ENCODE results near the gene RPS27L.

Gene RPS27L

DNA sequence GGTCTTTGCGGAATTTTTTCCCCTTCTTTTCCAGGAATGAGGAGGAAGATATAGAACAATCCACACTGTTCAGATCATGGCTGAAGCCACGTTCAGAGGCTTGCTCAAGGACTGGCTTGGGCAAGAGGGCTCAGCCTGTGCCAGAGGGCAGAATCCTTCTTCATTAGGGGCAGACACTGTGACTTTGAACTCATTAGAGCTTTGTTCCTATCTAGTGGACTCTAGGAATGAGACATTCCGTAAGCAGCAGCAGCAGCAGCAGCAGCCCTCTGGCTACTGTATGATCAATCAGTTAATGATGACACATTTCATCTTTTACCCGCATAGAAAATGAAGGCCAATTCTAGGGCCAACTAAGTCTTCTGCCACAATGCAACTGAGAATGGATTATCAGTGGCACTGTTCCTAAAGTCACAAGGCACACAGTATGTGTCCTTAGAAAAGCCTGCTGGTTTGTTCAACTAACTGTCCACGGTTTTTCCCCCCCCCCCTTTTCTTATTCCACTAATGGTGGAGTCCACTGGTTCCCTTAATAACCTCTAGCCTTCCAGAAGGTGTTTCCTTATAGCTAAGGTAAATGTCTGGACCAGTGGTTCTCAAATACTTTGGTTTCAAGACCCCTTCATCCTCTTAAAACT lies 30.4 kb upstream of the RPS27L start:
- FAIRE-seq: no peak

DNA sequence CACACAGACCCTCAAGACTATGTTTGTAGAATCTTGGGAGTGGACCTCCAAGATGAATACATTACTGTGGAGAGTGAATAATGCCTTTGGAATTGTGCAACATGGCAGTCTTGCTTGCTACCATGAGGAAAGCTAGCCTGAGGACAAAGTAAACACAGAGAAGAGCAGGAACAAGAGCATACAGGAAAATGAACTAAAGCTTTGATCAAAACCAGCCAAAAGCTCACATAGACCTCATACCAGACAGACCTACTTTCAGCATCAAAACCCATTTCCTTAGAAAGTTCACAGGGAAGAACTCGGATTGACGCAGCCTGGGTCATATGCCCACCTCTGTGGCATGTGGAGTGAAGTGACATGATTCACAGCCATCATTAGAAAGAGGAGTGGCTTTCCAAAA lies 28.8 kb upstream of the RPS27L start:
- no peak for FAIRE-seq

DNA sequence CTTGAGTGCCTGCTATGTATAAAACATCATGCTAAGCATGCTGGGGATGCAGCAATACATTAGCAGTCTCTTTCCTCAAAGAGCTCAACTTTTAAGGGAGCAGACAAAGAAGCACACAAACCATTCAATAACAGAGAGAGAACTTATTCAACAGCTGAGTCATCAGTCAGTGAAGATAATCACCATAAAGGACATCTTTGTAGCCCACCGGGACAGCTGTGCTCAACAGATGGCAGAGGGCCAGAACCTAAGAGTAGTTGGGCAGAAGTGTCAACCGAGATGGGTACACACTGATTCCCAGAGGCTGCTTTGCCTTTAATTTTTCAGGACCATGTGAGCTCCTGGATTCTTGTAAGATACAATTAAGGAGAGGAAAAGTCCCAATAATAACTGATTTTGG lies 27.9 kb upstream of the RPS27L start:
- FAIRE-seq: no peak

DNA sequence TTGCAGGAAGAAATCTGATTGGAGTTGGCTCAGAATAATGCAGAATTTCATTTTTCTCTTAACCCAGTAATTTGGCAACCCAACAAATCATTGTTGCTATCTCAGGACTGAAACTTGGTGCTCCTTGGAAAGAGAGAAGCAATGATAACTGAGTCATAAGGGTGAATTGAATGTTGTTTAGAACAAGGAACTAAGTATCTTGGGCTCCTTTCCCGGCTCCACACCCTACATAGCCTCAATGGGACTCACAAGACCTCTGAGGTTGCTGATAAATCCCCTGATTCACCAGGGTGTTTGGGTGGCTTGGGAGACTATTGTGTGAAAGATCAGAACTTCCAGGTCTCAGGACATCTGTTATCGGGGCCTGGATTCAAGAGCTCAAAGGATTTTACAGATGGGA lies 24.4 kb upstream of the RPS27L start:
- no peak for FAIRE-seq

DNA sequence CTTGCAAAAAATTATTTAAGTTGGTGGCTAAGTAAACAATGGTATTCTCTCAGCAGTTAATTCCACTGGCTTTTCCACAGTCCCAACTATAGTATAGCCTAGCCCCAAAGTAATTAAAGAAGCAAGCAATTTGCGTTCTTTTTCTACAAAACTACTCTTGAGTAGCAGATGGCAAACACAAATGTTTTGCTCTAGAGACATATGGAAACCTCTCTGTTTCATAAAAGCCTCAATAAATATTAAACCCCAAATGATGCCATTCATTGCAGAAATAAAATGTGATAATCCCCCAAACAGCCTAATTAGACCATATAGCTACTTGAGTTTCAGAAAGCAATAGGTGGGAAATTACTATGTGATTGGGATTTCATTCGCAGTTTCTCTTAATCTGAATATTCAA lies 23.5 kb upstream of the RPS27L start:
- no peak for FAIRE-seq

DNA sequence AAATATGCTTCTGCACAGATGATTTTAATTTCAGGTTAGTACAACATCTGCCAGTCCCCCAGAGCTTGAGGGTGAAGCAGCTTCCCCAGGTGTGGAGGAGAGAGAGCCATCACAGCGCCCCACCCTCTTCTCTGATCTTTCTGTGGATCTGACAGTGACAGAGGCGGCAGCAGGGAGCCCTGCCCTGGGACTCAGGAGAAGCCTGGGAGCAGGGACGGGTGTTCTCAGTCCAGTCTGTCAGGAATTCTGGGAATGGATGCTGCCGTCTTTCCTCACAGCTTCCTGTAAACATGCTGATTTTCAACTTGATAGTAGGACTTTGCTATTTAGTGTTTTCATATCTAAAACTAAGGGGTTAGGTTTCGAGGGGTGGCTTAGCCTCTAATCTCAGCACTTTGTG lies 20.8 kb upstream of the RPS27L start:
- no peak for FAIRE-seq

DNA sequence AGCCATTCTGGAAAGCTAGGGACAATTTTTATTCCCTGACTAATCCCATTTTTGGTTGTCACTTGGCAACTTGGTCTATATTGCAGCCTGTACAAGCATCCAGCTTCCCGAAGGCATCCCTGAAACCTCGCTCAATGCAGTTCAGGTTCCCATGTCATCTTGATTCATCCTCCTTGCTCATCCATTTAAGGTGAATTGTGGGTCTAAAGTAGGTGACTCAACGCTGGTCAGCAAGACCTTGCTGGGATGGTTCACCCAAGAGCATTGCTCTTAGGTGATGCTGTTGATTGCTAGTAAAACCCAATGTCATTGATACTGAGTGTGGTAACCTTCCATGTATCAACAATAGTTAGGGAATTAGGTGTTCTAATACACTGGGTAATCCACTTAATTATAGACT lies 19.0 kb upstream of the RPS27L start:
- no peak for FAIRE-seq

DNA sequence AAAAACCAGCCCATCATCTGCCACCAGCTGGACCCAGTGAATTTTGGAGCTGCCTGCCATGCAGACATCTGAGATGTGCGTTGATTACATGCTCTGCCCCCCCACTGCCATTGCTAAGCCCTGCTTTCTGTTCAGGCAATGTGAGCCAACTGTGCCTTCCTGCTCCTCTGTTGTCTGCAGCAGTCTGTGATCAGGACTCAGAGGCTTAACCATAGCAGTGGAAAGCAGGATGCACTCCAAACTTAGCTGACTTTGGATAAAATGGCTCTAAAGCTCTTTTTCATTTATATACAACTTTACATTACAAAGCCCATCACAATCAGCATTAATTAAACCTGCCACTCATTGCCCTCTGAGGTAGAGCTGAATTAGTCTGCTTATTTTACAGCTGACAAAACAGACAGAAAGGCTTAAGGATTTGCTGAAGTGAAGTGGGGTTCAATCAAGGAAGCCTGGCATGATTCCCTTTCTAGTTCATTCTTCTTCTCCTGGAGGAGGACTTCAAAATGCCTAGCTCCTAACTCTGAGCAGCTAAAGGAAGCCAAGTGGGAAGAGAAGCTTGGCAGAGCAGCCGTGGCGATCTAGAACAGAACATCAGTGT lies 15.7 kb upstream of the RPS27L start:
- FAIRE-seq: no peak

DNA sequence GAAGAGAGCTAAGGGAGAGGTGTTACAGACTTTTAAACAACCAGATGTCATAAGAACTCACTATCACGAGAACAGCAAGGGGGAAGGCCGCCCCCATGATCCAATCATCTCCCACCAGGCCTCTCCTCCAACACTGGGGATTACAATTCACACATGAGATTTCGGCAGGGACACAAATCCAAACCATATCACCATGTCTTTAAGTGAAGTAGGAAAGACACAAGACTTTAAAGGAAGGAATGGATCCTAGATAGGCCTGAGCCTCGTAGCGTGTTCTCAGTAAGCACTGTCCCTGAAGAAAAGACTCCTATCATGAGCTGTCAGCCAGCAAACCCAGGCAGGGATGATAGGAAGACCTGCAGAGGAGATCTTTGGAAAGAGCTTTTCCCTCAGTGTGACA lies 15.1 kb upstream of the RPS27L start:
- FAIRE-seq: no peak

DNA sequence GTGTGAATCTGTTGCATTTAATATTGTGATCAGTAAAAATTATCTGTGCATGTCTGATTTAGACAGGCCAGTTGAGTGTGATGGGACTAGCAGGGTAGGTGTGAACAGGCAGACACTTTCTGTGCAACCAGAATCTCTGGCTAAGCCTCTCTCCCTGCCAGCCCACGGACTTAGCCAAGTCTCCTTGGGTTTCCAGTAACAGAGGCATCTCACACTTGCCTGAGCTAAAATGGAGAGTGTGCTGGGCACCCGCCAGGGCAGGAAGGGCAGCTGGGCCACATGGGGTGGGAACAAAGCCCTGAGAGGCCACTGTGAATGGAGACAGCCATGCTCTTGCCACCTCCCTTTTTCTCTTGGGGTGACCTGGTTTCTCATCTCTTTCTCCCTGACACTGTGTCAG lies 12.5 kb upstream of the RPS27L start:
- FAIRE-seq: no peak

DNA sequence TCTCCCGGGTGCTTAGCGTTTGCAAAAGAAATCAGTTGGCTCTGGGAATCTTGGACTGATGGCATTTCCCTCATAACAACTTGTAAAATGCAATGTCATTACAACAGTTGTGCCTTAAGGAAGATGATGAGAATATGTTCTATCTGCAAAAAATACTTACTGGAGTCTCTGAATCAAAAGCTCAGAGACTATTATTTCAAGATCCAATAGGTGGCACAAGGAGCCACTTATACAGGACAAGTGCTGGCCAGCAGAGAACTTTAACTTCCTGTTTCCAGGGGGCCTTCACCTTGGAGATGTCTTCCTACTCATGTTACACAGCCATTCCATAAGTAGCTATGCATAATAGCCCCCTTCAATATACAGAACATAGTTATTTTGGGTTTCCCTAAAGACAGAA lies 8.9 kb upstream of the RPS27L start:
- FAIRE-seq: no peak

DNA sequence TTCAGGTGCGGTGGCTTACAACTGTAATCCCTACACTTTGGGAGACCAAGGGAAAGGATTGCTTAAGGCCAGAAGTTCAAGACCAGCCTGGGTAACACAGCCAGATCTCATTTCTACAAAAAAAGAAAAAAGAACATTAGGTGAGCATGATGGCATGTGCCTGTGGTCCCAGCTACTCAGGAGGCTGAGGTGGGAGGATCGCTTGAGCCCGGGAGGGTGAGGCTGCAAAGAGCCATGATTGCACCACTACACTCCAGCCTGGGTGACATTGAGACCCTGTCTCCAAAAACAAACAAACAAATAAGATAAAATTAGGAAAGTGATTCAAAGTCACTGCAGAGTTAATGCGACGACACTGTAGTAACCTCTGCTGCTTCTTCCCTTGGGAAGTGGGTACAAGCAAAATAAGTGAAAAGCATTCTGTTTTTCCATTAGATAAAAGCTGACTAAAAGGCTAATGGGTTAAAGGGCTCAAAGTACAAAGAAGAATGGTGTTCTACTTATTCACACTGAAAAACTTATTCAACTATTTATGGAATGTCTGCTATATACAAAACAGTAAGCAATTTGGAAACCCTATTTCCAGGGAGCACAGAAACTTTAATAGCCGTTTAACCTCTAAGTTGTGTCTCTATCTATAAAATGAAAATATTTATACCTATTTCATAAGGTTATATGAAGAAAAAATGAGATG lies 8.0 kb upstream of the RPS27L start:
- FAIRE-seq: no peak

DNA sequence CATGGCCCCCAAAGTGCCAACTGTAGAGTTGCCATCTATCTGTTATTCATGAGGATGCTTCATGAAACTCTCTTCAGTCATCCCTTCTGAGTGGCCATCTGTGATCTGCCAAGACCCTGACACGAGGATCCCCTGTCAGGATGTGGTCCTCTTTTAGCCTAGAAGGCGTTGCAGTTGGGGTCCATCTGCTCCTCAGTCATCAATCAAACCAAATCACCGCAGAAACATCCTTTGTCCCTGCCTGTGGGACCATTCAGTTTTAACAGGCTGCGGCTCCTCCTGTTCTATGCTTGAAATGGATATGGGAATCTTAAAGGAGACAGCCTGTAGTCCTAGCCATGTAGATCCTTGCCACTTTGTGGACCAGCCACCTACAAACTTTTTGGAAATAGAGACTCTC lies 5.9 kb upstream of the RPS27L start:
- FAIRE-seq: no peak

DNA sequence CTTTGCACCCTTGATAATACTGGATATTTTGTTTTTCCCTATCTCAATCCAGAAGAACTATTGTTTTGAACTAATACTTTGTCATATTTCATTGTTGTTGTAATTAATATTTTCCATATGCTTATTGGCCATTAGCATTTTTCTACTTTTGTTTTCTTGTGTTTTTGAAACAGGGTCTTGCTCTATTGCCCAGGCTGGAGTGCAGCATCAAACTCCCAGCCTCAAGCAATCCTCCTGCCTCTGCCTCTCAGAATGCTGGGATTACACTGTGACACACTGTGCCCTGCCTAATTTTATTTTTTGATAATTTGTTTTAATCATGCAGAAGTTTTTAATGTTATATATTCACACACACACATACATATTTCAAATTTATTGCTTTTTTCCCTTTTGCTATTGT lies 3.4 kb upstream of the RPS27L start:
- no peak for FAIRE-seq

DNA sequence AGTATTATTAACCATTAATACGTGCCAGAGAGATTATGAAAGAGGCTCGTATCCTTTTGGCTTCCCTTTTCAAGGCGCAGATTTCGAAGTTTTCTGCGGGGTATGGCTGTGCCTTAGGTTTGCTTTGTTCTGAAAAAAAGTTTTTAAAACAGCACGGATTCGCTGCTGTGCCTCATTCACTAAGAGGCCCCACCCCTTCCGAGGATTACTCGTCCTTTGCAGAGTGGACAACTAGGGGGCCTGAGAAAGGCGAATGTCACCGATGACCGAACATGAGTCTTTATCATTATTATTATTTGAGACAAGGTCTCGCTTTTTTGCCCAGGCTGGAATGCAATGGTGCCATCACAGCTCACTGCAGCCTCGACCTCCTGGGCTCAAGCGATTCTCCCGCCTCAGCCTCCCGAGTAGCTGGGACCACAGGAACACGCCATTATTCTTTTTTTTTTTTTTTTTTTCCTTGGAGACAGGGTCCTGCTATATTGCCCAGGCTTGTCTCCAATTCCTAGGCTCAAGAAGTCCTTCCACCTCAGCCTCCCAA lies 684 bp upstream of the RPS27L start:
- no peak for FAIRE-seq

DNA sequence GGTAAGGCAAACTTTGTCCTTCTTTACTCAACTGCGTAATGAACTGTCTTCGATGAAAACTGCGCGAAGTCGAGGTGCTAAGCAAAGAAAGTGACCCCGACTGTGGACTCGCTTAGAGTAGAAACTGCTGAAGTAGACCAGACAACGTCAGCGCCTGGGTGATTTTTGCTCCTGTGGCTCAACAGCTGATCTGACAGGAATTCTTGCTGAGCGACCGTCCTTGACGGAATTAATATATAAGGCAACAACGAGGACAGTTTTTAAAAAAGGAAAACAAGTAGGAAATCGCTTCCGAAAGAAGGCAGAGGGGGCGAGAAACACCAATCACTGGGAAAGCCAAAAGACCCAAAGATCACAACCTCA lies 541 bp downstream of the RPS27L start:
- FAIRE-seq: no peak

DNA sequence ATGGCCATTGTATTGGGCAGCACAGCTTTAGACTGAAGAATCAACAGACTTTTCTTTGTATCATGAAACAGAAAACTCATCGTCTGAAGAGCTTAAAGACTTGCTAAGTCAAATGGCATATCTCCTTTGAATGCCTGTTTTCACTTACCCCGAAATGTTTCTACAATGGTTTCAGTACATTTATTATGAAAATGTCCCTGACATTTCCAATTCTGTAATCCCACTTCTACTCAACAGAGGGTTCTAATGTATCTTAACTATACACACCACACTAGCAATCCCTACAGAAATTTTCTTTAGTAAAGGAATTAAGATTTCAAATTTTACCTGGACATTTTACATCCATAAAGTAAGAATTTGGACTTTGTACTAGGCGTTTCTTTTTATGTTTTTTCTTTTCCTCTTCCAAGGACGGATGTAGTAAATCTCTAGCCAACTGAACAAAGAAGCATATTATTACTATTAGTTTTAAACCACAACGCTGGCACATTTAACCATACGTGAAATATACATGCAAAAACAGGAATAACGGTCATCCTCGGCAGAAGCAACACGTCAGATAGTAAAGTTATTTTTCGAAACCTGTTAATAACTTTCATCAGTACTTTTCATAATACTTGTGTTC lies 1.1 kb downstream of the RPS27L start:
- no peak for FAIRE-seq

DNA sequence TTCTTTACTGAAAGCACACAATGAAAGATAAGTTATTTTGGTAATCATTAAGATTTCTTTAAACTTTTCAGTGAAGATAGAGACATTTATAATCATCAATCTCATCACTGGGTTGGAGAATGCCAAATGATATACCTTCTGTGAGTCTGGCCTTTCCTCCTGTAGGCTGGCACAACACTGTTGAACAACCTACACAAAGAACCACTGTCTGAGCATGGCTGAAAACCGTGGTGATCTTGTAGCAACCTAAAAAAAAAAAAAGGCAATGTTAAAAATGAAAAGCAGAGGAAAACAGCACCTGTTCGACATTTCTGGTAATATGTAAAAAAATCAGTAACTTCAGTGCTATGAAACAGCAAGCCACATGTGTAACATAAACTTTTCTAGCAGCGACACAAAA lies 1.8 kb downstream of the RPS27L start:
- no peak for FAIRE-seq

DNA sequence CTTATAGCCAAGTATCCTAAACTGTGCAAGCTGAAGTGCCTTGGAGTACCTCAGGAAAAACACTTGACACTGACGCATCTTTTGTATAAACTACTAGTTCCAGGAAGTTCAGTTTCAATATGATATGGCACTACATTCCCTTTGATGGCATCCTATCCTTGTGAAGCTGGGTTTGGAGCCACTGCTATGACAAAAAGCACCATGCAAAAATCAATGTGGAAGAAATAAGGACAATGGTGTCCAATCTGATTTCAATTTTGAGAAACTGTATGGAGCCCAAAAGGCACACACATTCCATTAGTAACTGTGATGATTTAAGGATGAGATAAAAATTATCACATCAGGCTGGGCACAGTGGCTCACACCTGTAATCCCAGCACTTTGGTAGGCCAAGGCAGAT lies 5.6 kb downstream of the RPS27L start:
- no peak for FAIRE-seq

DNA sequence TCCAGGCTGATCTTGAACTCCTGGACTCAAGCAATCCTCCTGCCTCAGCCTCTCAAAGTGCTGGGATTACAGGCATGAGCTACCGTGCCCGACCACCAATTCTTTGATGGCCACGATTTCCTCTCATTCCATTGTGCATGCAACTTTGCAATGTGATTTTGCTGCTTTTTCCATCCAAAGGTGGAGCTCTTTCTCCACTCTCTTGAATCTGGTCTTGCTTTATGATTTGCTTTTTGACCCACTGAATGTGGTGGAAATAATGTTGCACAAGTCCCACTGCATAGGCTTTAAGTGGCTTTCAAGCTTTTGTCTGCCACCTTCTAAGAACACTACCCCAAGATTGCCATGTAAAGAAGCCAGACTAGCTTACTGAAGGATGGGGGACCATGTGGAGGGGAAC lies 10.6 kb downstream of the RPS27L start:
- no peak for FAIRE-seq

DNA sequence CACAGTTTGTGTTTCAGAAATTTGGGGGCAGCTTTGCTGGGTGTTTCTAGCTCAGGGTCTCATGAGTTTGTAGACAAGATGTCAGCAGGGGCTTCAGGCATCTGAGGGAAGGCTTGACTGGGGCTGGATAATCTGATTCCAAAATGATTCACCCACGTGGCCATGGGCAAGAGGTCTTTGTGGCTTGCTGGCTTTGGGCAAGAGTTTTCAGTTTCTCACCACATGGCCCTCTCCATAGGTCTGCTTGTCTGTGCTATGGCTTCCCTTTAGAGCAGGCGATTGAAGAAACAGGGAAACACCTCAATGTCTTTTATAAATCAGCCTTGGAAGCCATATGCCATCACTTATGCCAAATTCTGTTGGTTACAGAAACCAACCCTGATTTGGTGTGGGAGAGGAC lies 11.9 kb downstream of the RPS27L start:
- FAIRE-seq: no peak

DNA sequence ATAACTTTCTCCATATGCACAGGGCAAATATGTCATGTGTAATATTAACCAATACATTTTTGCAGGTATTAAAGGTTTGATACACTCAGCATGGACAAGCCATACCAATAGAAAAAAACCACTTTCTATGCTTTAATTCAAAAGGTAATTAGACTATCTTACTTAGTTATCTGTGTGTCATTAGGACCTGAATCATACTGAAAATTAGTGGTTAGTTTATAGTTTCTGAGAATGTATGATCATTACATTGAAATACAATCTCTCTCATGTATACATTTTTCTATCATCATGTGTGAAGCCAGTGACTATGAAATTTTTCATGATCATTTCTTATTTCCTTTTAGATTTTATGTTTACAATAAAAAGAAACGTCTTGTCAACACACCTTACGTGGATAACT lies 16.3 kb downstream of the RPS27L start:
- no peak for FAIRE-seq

DNA sequence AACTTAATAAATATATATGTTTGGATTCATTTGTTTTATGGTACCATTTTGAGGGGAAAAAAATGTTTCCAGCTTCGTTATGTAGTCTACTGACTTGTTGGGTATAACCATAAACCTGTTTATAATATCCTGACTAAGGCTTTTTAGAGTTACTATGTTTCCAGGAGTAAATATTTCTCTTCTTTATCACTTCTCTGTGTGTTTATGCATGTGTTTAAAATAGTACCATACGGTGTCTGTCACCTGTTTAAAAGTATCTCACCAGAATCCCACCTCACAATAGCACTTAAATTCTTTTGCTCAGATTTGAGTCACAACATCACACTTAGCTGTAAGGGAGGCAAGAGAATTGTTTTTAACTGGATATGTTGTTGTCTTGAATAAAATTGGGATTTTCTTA lies 20.5 kb downstream of the RPS27L start:
- FAIRE-seq: no peak

DNA sequence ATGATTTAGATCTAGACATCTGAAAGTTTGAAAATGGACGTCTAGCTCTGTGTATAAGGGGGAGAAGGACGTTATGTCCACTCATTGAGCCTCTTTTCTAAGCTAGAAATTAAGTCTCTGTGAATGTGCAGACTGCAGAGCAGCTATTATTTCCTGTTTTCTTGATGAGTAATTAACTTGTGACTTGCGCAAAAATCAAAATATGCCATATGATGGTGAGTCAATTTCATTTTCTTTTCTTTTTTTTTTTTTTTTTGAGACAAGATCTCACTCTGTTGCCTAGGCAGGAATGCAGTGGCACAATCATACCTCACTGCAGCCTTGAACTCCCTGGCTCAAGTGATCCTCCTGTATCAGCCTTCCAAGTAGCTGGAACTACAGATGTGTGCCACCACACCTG lies 21.5 kb downstream of the RPS27L start:
- no peak for FAIRE-seq

Measured in TTC549 (cell line).